ENCODE data around the gene FYB1.

FYB1 gene

DNA sequence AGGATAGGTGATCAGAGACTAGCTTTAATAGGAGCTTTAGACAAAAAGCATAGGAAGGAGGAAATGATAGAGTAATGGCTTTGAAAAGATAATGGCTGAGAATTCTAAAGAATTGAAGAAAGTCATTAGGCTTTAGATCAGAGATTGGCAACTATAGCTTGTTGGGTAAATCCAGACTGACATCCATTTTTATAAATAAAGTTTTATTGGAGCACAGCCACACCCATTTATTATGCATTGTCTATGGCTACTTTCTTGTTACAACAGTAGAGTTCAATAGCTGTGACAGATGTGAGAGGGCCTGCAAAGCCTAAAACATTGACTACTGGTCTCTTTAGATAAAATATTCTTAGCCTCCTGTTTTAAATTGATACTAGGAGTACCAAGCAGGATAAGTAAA lies 40.7 kb upstream of the FYB1 start:
- Histone ChIP-seq H3K4me3 (ENCODE audit: low read depth, low read length) (no peak overlapping the region), H3K9me3 (no peaks in the 10 kb centered on the region), H3K27me3 (no peaks in the 10 kb centered on the region; the same call in 1 of the 2 replicates), H3K4me1 (no peaks in the 10 kb centered on the region), H3K36me3 (no peaks in the 10 kb centered on the region)
- TF ChIP-seq, protein P1, sequence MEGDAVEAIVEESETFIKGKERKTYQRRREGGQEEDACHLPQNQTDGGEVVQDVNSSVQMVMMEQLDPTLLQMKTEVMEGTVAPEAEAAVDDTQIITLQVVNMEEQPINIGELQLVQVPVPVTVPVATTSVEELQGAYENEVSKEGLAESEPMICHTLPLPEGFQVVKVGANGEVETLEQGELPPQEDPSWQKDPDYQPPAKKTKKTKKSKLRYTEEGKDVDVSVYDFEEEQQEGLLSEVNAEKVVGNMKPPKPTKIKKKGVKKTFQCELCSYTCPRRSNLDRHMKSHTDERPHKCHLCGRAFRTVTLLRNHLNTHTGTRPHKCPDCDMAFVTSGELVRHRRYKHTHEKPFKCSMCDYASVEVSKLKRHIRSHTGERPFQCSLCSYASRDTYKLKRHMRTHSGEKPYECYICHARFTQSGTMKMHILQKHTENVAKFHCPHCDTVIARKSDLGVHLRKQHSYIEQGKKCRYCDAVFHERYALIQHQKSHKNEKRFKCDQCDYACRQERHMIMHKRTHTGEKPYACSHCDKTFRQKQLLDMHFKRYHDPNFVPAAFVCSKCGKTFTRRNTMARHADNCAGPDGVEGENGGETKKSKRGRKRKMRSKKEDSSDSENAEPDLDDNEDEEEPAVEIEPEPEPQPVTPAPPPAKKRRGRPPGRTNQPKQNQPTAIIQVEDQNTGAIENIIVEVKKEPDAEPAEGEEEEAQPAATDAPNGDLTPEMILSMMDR (IDR thresholded peaks at IDR 0.05; ENCODE audit: low read depth, low read length): no peak
- DNase-seq: no peak

DNA sequence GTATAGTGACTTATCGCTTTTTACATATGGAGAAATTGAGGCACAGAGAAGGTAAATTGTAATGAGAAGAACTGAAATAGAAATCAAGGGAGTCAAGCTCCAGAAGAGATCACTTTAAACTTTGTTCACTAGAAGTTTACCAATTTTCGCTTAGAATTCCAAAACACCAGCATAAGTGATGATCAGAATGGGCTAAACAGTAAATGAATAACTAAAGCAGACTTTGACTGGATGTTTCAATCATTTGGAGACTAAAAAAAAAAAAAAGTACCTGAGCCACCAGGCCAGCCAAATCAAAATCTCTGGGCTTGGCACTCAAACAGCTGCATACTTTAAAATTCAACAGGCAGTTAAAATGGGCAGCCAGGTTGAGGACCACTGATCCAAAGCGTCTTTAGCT lies 38.2 kb upstream of the FYB1 start:
- H3K36me3 ChIP-seq: no peaks in the 10 kb centered on the region
- H3K9me3 ChIP-seq: no peaks in the 10 kb centered on the region
- H3K4me1 ChIP-seq: no peaks in the 10 kb centered on the region
- TF ChIP-seq, protein P1 (IDR thresholded peaks at IDR 0.05; ENCODE audit: low read depth, low read length): no peak
- no peak overlapping the region for H3K4me3 ChIP-seq (ENCODE audit: low read depth, low read length)
- no peaks in the 10 kb centered on the region; the same call in 1 of the 2 replicates for H3K27me3 ChIP-seq
- DNase-seq: no peak

DNA sequence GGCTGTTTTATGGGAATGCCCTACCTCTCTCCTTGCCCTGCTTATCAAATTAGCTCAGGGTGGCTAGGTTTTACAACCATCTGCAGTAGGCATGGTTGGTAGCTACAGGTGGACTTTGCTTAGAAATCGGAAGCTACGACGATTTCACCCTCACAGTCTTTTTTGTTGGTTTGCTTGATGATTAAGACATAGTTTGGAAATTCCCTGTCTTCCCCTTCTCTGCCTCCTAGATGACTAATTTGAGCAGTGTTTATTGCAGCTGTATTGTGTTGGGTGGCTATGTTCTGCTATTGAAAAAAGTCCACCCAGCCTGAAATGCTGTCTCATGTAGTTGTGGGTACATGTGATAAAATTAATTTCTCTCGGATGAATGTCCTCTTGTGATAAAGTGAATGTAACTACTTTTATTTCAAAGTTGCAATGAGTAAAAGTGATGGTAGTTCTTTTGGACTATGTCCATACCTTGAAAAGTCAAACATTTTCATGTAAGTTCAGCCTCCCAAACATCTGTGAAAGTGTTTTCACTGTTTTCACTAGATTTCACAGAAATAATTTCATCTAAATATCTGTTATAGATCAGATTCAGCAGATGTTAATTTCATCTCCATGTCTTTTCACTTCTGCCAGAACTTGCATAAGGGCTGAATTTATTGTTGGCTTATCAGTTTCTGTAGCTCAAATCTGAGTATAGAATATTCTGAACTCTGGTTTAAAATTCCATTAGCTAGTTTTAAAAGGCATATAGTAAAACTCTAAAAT lies 37.3 kb upstream of the FYB1 start:
- H3K4me3 ChIP-seq (ENCODE audit: low read depth, low read length): no peak overlapping the region
- DNase-seq: no peak
- no peaks in the 10 kb centered on the region for H3K9me3 ChIP-seq
- no peaks in the 10 kb centered on the region for H3K4me1 ChIP-seq
- TF ChIP-seq, protein P1 (IDR thresholded peaks at IDR 0.05; ENCODE audit: low read depth, low read length): no peak
- no peaks in the 10 kb centered on the region; the same call in 1 of the 2 replicates for H3K27me3 ChIP-seq
- no peaks in the 10 kb centered on the region for H3K36me3 ChIP-seq

DNA sequence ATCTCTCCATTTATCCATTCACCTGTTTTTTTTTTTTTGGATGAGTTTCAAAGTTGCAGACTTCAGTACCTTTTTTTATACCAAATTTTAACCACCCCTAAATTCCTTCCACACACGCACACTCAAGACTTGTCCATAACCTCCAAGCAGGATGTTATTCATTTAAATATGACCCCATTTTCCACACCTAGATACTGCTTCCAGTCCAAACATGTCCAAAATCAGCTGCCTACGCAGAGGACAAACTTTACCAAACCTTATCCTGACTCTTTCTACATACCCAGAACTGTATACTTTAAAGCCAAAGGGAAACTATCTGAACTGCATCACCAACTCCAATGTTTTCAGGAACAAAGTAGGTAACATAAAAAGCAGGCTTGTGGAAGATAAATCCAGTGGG lies 36.0 kb upstream of the FYB1 start:
- Histone ChIP-seq H3K4me1 (no peaks in the 10 kb centered on the region), H3K4me3 (ENCODE audit: low read depth, low read length) (no peak overlapping the region), H3K36me3 (no peaks in the 10 kb centered on the region), H3K9me3 (no peaks in the 10 kb centered on the region), H3K27me3 (no peaks in the 10 kb centered on the region; the same call in 1 of the 2 replicates)
- DNase-seq: no peak
- TF ChIP-seq, protein P1 (IDR thresholded peaks at IDR 0.05; ENCODE audit: low read depth, low read length): no peak

DNA sequence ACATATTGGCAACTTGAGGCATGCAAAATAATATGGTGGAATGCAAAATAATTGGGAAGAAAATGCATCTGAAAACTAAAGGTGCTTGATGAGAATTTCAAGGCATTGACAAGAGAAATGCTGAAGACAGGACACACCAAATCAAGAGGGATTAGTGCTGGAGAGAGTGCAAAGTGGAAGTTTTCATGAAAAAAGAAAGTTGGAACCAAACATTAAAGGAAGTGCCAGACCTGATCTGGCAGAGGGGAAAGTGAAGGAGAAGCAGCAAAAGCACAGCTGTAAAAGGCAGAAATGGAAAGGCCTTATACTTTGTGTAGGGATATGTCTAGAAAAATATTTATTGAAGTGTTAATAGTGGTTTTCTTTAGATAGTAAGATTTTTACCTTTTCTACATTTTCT lies 35.3 kb upstream of the FYB1 start:
- H3K9me3 ChIP-seq: no peaks in the 10 kb centered on the region
- H3K36me3 ChIP-seq: no peaks in the 10 kb centered on the region
- H3K4me1 ChIP-seq: no peaks in the 10 kb centered on the region
- no peaks in the 10 kb centered on the region; the same call in 1 of the 2 replicates for H3K27me3 ChIP-seq
- no peak overlapping the region for H3K4me3 ChIP-seq (ENCODE audit: low read depth, low read length)
- TF ChIP-seq, protein P1 (IDR thresholded peaks at IDR 0.05; ENCODE audit: low read depth, low read length): no peak
- no peak for DNase-seq

DNA sequence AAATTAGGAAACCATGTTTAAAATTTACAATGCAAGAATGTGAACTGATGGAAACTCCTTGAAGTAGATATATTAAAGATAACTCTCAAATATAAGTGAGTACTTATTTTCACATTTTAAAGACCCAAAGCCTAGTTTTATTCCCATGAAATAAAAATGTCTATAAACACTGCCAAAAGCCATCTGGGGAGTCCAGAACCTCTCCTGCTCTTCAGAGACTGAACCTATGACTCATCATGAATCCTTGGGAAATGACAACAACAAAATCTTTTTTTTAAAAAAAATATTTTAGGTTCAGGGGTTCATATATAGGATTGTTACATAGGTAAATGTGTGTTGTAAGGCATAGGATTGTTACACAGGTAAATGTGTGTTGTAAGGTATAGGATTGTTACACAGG lies 33.8 kb upstream of the FYB1 start:
- H3K4me1 ChIP-seq: no peaks in the 10 kb centered on the region
- TF ChIP-seq, protein P1 (IDR thresholded peaks at IDR 0.05; ENCODE audit: low read depth, low read length): no peak
- H3K4me3 ChIP-seq (ENCODE audit: low read depth, low read length): no peak overlapping the region
- no peaks in the 10 kb centered on the region for H3K9me3 ChIP-seq
- DNase-seq: no peak
- no peaks in the 10 kb centered on the region for H3K36me3 ChIP-seq
- H3K27me3 ChIP-seq: no peaks in the 10 kb centered on the region; the same call in 1 of the 2 replicates
